Smooth muscle cell (in vitro differentiated cells): ENCODE measurements around the gene ZNF81. TPM values are rescaled to one million over a fixed set of nuclear protein-coding genes. Genes with fewer than 3 reads are reported as not detected.

Experiments
- DNase-seq: peaks from one replicate; lab custom pipeline; 2025; ENCODE audit not compliant: unreplicated experiment; lab: John Stamatoyannopoulos, UW
- H2AFZ ChIP-seq: fragments of 200-600 bp; sonication (generic); 2 replicates; pipeline ENCODE4 v1.6.0; 2016; ENCODE audit warnings: antibody characterized with exemption, low read depth, mild to moderate bottlenecking
- H3F3A ChIP-seq: fragments of 200-600 bp; sonication (generic); 2 replicates; pipeline ENCODE4 v1.6.0; 2017; ENCODE audit warnings: antibody characterized with exemption, low read depth
- H3K27ac ChIP-seq: fragments of 200-600 bp; sonication (generic); 2 replicates; pipeline ENCODE4 v1.5.1; 2016; ENCODE audit warnings: low read depth, mild to moderate bottlenecking
- H3K27me3 ChIP-seq: fragments of 200-600 bp; sonication (generic); 2 replicates; pipeline ENCODE4 v1.6.1; 2016; ENCODE audit warnings: low read depth, mild to moderate bottlenecking
- H3K36me3 ChIP-seq: fragments of 200-600 bp; sonication (generic); 2 replicates; pipeline ENCODE4 v1.5.1; 2016; ENCODE audit warnings: low read depth
- H3K4me1 ChIP-seq: fragments of 200-600 bp; sonication (generic); 2 replicates; pipeline ENCODE4 v1.5.1; 2016; ENCODE audit warnings: low read depth
- H3K4me2 ChIP-seq: fragments of 200-600 bp; sonication (generic); 2 replicates; pipeline ENCODE4 v1.6.0; 2016; ENCODE audit warnings: mild to moderate bottlenecking
- H3K4me3 ChIP-seq: fragments of 200-600 bp; sonication (generic); 2 replicates; pipeline ENCODE4 v1.5.1; 2016; ENCODE audit warnings: mild to moderate bottlenecking
- H3K79me2 ChIP-seq: fragments of 200-600 bp; sonication (generic); 2 replicates; pipeline ENCODE4 v1.6.0; 2016; ENCODE audit warnings: low read depth, mild to moderate bottlenecking
- H3K9ac ChIP-seq: fragments of 200-600 bp; sonication (generic); 2 replicates; pipeline ENCODE4 v1.6.0; 2016; ENCODE audit warnings: low read depth
- H3K9me3 ChIP-seq: fragments of 200-600 bp; sonication (generic); replicated peaks from 2 replicates; pipeline ENCODE4 v1.5.1; 2016; ENCODE audit warnings: low read depth
- H4K20me1 ChIP-seq: fragments of 200-600 bp; sonication (generic); 2 replicates; pipeline ENCODE4 v1.6.0; 2016; ENCODE audit warnings: low read depth
- WGBS: methylation state at CpG from one replicate; pipeline ENCODE4 v1.1.7; 2016; ENCODE audit warnings: low lambda C conversion rate; 5-methylcytosine and 5-hydroxymethylcytosine counted together
- polyA plus RNA-seq: library from polyadenylated mRNA; unstranded; fragments of >200 nt; fragmentation: Nextera tagmentation; extraction: Ambion mirVana; gene quantifications from 2 replicates; pipeline ENCODE4 v1.2.1, GENCODE V29; 2016
- total RNA-seq: library from RNA; depleted of rRNA; stranded (reverse); fragments of >200 nt; gene quantifications from 2 replicates; pipeline ENCODE4 v1.2.3, GENCODE V29; 2014
- TF ChIP-seq, protein P1 (sequence below): fragments of 200-600 bp; sonication (generic); IDR thresholded peaks from 2 replicates; pipeline ENCODE4 v1.5.1; 2017; ENCODE audit warnings: borderline replicate concordance, mild to moderate bottlenecking, antibody characterized with exemption; ENCODE audit not compliant: insufficient read depth, poor library complexity, severe bottlenecking

Gene ZNF81
- total and polyA plus RNA-seq, 2 experiments from 2014 or later, result 4.6 to 4.8 TPM

- Histone ChIP-seq H3K4me3 (no peak overlapping the region), H3F3A (no peaks in the 10 kb centered on the region), H3K27ac (no peak overlapping the region), H3K27me3 (no peaks in the 10 kb centered on the region), H4K20me1 (no peaks in the 10 kb centered on the region), H3K9ac (no peak overlapping the region), H3K4me2 (no peak overlapping the region), H2AFZ (no peak overlapping the region), H3K9me3 (no peaks in the 10 kb centered on the region), H3K4me1 (peaks cover 4% of the 10 kb centered on the region), H3K36me3 (no peaks in the 10 kb centered on the region), H3K79me2 (no peaks in the 10 kb centered on the region)
- DNase-seq, result no peak
- 70% methylated on average over 5 of the region's 5 CpGs for WGBS
- TF ChIP-seq, protein P1, sequence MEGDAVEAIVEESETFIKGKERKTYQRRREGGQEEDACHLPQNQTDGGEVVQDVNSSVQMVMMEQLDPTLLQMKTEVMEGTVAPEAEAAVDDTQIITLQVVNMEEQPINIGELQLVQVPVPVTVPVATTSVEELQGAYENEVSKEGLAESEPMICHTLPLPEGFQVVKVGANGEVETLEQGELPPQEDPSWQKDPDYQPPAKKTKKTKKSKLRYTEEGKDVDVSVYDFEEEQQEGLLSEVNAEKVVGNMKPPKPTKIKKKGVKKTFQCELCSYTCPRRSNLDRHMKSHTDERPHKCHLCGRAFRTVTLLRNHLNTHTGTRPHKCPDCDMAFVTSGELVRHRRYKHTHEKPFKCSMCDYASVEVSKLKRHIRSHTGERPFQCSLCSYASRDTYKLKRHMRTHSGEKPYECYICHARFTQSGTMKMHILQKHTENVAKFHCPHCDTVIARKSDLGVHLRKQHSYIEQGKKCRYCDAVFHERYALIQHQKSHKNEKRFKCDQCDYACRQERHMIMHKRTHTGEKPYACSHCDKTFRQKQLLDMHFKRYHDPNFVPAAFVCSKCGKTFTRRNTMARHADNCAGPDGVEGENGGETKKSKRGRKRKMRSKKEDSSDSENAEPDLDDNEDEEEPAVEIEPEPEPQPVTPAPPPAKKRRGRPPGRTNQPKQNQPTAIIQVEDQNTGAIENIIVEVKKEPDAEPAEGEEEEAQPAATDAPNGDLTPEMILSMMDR, result no peak
These were observed 97.2 kb downstream of the ZNF81 start for GRCh38 chrX:47933946-47934345.

DNA sequence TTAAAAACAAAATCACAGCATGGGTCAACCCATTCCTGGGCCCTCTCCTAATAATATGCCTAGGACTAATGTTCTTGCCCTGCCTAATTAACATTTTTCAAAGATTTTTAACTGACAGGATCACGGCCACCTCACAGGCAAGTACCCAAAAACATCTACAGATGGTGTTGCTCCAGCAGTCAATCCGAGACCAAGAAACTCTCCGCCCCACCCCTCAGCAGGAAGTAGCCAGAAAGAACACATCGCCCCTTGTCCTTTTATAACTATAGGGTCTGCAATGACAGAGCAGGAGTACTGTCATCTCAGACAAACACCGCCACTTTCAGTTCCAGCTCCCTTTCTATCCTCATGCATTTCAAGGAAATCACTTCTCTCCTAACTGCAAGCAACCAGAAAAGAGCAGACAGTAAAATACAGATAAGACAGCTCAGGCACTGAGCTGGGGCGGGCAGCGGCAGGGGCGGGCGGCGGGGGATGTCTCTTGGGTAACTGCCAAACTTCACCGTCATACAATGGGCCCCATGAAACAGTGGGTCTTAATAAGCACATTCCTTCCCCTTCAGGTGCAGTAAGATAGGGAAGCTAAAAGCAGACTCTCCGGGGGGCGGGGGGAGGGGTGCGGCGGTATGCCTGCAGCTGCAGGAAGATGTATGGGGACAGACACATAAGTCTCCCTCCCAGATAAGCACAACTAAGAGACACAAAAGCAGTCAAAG is 99.7 kb downstream of the ZNF81 start:
- peak overlapping the region; percentile 37 for H2AFZ ChIP-seq
- H3K27ac ChIP-seq, result no peak overlapping the region
- peak overlapping the region; percentile 55 for H3K4me2 ChIP-seq
- no peaks in the 10 kb centered on the region for H3K79me2 ChIP-seq
- peaks cover 4% of the 10 kb centered on the region for H3K4me1 ChIP-seq
- no peaks in the 10 kb centered on the region for H3F3A ChIP-seq
- H3K27me3 ChIP-seq, result no peaks in the 10 kb centered on the region
- H4K20me1 ChIP-seq, result no peaks in the 10 kb centered on the region
- 63% methylated on average over 15 of the region's 15 CpGs for WGBS
- TF ChIP-seq, protein P1, result no peak
- no peaks in the 10 kb centered on the region for H3K9me3 ChIP-seq
- no peaks in the 10 kb centered on the region for H3K36me3 ChIP-seq
- no peak overlapping the region for H3K9ac ChIP-seq
- H3K4me3 ChIP-seq, result peak overlapping the region; percentile 37
- no peak for DNase-seq

- TF ChIP-seq, protein P1, result no peak
- Histone ChIP-seq H3K27ac (no peak overlapping the region), H3K9me3 (no peaks in the 10 kb centered on the region), H3K27me3 (no peaks in the 10 kb centered on the region), H3K4me2 (peak overlapping the region; percentile 55), H3K4me3 (peak overlapping the region; percentile 37), H3F3A (no peaks in the 10 kb centered on the region), H2AFZ (no peak overlapping the region), H3K36me3 (no peaks in the 10 kb centered on the region), H4K20me1 (no peaks in the 10 kb centered on the region), H3K4me1 (peaks cover 4% of the 10 kb centered on the region), H3K9ac (no peak overlapping the region), H3K79me2 (no peaks in the 10 kb centered on the region)
- DNase-seq, result no peak
- WGBS, result 66% methylated on average over 3 of the region's 3 CpGs
These were observed 100.2 kb downstream of the ZNF81 start for GRCh38 chrX:47936940-47937317.

GRCh38 chrX:47940448-47940847 is 103.7 kb downstream of the ZNF81 start:
- 85% methylated on average over 4 of the region's 4 CpGs for WGBS

More at GRCh38 chrX:47940448-47940847, 103.7 kb downstream of the ZNF81 start:
- Histone ChIP-seq H3F3A (no peaks in the 10 kb centered on the region), H2AFZ (no peak overlapping the region), H3K4me3 (no peak overlapping the region), H3K36me3 (no peaks in the 10 kb centered on the region), H3K9ac (no peak overlapping the region), H4K20me1 (no peaks in the 10 kb centered on the region), H3K4me2 (no peak overlapping the region), H3K27ac (no peak overlapping the region), H3K27me3 (no peaks in the 10 kb centered on the region), H3K9me3 (no peaks in the 10 kb centered on the region), H3K79me2 (no peaks in the 10 kb centered on the region), H3K4me1 (peaks cover 4% of the 10 kb centered on the region)
- TF ChIP-seq, protein P1, result no peak
- DNase-seq, result no peak
